ENCODE measurements around the gene HNF1B.
A peak's percentile ranks its signal among the peaks of the same experiment; 100 is the strongest.

HNF1B gene

DNA sequence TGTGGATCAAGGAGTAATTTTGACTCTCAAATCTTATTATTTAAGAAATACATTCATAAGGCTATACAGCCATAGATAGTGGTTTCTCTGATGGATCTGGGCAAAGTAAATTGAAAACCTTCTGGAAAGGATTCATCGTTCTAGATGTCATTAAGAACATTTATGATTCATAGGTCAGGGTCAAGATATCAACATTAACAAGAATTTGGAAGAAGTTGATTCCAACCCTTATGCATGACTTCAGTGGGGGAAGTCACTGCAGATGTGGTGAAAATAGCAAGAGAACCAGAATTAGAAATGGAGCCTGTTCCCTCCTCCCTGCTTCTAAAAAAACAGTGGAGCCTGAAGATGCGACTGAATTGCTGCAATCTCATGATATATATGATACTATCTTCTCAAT, 36.6 kb upstream of the HNF1B start:
- no peak overlapping the region for H3K27ac ChIP-seq
- no peak overlapping the region for H3K4me2 ChIP-seq (ENCODE audit: low read length)
- H3K4me3 ChIP-seq (ENCODE audit: low read depth, low read length), result no peak overlapping the region
- no peaks in the 10 kb centered on the region for H3K4me1 ChIP-seq
- no peaks in the 10 kb centered on the region for H3K27me3 ChIP-seq (ENCODE audit: control insufficient read depth, insufficient read depth, low read length)
- H3K9me3 ChIP-seq (ENCODE audit: control insufficient read depth, low read length), result no peaks in the 10 kb centered on the region
- H3K79me2 ChIP-seq, result no peaks in the 10 kb centered on the region
- TF ChIP-seq, protein P1, sequence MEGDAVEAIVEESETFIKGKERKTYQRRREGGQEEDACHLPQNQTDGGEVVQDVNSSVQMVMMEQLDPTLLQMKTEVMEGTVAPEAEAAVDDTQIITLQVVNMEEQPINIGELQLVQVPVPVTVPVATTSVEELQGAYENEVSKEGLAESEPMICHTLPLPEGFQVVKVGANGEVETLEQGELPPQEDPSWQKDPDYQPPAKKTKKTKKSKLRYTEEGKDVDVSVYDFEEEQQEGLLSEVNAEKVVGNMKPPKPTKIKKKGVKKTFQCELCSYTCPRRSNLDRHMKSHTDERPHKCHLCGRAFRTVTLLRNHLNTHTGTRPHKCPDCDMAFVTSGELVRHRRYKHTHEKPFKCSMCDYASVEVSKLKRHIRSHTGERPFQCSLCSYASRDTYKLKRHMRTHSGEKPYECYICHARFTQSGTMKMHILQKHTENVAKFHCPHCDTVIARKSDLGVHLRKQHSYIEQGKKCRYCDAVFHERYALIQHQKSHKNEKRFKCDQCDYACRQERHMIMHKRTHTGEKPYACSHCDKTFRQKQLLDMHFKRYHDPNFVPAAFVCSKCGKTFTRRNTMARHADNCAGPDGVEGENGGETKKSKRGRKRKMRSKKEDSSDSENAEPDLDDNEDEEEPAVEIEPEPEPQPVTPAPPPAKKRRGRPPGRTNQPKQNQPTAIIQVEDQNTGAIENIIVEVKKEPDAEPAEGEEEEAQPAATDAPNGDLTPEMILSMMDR (IDR thresholded peaks at IDR 0.05), result no peak
- no peak overlapping the region for H3K9ac ChIP-seq
- no peak overlapping the region for H2AFZ ChIP-seq
- H3K36me3 ChIP-seq (ENCODE audit: control insufficient read depth, insufficient read depth, low read length), result no peaks in the 10 kb centered on the region

- TF ChIP-seq, protein P1 (IDR thresholded peaks at IDR 0.05), result no peak
- Histone ChIP-seq H3K4me1 (no peaks in the 10 kb centered on the region), H3K27ac (no peak overlapping the region), H3K36me3 (ENCODE audit: control insufficient read depth, insufficient read depth, low read length) (no peaks in the 10 kb centered on the region), H3K4me2 (ENCODE audit: low read length) (no peak overlapping the region), H3K79me2 (no peaks in the 10 kb centered on the region), H3K9me3 (ENCODE audit: control insufficient read depth, low read length) (no peaks in the 10 kb centered on the region), H3K9ac (no peak overlapping the region), H3K4me3 (ENCODE audit: low read depth, low read length) (no peak overlapping the region), H2AFZ (no peak overlapping the region), H3K27me3 (ENCODE audit: control insufficient read depth, insufficient read depth, low read length) (no peaks in the 10 kb centered on the region)
These were observed 34.7 kb upstream of the HNF1B start for GRCh38 chr17:37779554-37779953.

DNA sequence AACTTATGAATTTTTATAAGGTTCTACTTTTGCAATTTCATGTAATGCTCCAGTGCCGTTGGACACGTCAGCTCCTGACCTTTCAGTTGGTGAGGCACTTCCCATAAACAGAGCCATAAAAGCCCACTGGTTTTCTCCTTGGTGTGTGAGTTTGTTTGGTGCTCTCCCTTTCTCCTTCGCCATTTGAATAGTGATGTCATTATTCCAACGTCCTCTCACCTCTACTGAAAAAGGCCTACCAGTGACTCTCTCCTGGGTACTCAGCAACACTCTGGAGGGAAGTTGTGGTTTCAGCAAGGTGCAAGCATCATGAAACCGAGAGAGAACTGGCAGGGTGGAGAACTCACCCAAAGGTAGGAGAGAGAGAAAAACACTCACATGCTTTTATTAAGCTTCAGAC, 29.6 kb upstream of the HNF1B start:
- H3K27me3 ChIP-seq (ENCODE audit: control insufficient read depth, insufficient read depth, low read length), result no peaks in the 10 kb centered on the region
- no peaks in the 10 kb centered on the region for H3K9me3 ChIP-seq (ENCODE audit: control insufficient read depth, low read length)
- no peaks in the 10 kb centered on the region for H3K79me2 ChIP-seq
- no peak overlapping the region for H3K4me3 ChIP-seq (ENCODE audit: low read depth, low read length)
- no peak overlapping the region for H3K27ac ChIP-seq
- no peak overlapping the region for H2AFZ ChIP-seq
- TF ChIP-seq, protein P1 (IDR thresholded peaks at IDR 0.05), result no peak
- H3K9ac ChIP-seq, result no peak overlapping the region
- no peaks in the 10 kb centered on the region for H3K36me3 ChIP-seq (ENCODE audit: control insufficient read depth, insufficient read depth, low read length)
- H3K4me1 ChIP-seq, result no peaks in the 10 kb centered on the region
- no peak overlapping the region for H3K4me2 ChIP-seq (ENCODE audit: low read length)

DNA sequence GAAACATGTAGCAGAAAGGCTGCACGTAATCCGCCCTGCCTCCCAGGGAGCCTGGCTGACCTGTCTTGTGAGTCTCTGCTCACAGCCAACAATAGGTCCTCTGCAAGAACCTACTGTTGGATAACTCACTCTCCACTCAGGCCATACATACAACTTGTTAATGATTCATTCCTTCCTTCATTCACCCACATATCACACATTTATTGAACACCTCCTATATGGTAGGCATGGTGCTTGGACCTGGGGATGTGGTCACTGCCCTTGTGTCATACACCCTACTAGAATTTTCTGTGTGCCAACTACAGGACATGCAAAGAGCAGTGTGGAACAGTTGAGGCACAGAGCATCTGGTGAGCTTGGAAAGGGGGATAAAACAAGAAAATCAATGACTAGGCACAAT, 28.1 kb upstream of the HNF1B start:
- H3K9ac ChIP-seq, result no peak overlapping the region
- no peaks in the 10 kb centered on the region for H3K36me3 ChIP-seq (ENCODE audit: control insufficient read depth, insufficient read depth, low read length)
- TF ChIP-seq, protein P1 (IDR thresholded peaks at IDR 0.05), result no peak

DNA sequence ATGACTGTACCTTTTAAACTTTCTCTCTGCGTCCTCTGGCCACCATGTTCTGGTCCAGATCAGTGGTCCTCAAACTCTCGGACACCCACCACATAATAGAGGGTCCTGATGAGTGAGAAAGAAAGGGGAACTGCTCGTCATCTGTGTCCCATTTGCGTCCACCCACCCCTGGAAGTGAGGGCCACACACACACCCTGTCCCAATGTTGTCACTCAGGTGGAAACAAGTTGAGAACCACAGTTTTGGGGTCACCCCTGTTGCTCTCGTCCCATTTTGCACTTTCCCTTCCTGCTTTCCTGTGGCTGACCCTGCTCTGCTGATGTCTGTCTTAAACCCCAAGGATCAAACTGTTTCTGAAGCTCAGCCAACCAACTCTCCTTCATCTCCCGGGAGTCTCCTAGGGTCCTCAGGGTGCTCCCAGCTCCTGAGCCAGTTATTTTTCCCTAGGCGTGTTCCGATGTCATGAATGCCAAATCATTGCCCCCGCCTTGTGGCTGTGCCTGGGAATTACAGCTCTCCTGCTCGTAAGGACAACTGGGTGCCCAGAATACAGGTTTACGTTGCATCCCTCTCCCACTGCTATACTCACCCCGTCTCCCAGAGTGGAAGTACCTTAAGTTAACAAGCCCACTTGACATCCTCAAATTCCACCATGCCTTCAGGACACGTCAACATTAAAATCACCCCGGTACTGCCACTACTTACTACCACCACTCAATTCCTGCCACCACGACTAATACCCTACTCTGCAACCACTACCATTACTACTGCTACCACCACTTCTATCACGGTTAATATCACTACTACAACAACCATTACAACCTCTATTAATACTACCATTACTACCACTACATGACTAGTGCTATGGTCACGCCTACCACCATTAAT, 26.0 kb upstream of the HNF1B start:
- no peak overlapping the region for H3K27ac ChIP-seq
- H3K4me1 ChIP-seq, result no peaks in the 10 kb centered on the region
- H3K36me3 ChIP-seq (ENCODE audit: control insufficient read depth, insufficient read depth, low read length), result no peaks in the 10 kb centered on the region
- H3K9me3 ChIP-seq (ENCODE audit: control insufficient read depth, low read length), result no peaks in the 10 kb centered on the region
- no peak overlapping the region for H2AFZ ChIP-seq
- no peak overlapping the region for H3K4me3 ChIP-seq (ENCODE audit: low read depth, low read length)
- no peak overlapping the region for H3K9ac ChIP-seq
- H3K27me3 ChIP-seq (ENCODE audit: control insufficient read depth, insufficient read depth, low read length), result no peaks in the 10 kb centered on the region
- H3K79me2 ChIP-seq, result no peaks in the 10 kb centered on the region
- H3K4me2 ChIP-seq (ENCODE audit: low read length), result no peak overlapping the region
- TF ChIP-seq, protein P1 (IDR thresholded peaks at IDR 0.05), result peak; percentile 73

More for the DNA sequence above, 28.1 kb upstream of the HNF1B start:
- H3K4me1 ChIP-seq, result no peaks in the 10 kb centered on the region
- H3K4me3 ChIP-seq (ENCODE audit: low read depth, low read length), result no peak overlapping the region
- no peak overlapping the region for H2AFZ ChIP-seq
- no peak overlapping the region for H3K4me2 ChIP-seq (ENCODE audit: low read length)
- H3K9me3 ChIP-seq (ENCODE audit: control insufficient read depth, low read length), result no peaks in the 10 kb centered on the region
- no peaks in the 10 kb centered on the region for H3K27me3 ChIP-seq (ENCODE audit: control insufficient read depth, insufficient read depth, low read length)
- no peak overlapping the region for H3K27ac ChIP-seq
- no peaks in the 10 kb centered on the region for H3K79me2 ChIP-seq
